HG03175 (cell line): Measurements from ENCODE around the gene RTL10.

ENCODE experiments used
- ATAC-seq: cut with Tn5 transposase; IDR thresholded peaks from one replicate; pipeline ENCODE4 v1.9.1; 2021; ENCODE audit warnings: mild to moderate bottlenecking, moderate library complexity; ENCODE audit not compliant: unreplicated experiment

The RTL10 gene

DNA sequence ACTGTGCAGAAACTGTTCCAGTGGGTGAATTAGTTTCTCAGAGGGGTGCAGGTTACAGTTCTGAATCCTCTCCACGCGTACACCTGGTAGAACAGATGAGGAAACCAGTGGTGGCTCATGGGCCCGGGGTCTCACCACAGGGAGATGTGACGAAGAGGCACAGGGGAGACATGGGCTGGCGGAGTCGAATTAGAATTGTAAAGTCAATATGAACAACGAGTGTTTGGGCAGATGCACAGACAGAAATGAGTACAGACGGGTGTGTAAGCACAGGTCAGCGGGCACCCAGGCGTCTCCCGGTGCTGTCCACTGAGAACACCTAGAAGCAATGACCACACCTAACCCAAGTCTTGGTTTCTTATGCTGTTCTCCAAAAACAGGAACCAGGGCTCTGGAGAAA lies 41.8 kb downstream of the RTL10 start:
- no peak for ATAC-seq

DNA sequence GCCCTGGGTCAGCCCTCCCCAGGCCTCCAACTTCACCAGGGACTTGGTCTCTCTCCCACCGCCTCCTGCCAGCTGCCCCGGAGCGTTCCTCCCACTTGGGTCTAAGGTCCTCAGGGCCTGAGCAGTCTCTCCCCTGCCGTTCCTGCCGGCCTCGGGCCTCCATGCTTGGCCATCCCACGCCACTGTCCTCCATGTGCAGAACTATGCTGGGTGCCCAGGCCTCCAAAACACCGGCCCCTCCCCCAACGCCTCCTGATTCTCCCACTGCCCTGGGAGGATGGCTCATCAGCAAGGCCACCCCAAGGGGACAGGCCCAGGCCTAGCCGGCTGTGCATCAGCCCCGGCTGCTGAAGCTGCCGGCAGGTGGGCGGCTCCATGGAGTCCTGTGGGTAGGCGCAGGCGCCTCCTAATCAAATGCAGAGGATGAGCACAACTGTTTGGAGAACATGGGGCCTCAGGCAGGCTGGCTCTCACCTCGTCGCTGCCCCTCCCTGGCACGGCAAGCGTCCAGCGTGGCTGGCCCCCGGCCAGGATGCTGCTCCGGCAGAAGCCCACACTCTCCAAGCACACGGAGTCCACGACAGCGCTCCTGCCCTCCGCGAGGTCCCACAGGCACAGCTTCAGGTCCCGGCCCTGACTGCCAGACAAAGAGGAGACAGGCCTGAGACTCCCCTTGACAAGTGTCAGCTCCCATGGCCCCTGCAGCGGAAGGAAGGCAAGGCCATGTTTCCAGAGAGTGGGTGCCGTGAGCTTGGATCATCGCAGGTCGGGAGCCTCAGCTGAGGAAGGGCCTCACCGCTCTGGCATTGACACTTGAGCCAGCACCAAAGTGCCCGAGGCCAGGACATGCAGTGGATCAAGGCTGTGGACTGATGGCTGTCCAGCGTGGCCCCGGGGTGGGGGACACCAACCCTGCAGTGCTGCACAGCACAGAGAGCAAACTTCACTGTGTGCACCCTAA lies 42.6 kb downstream of the RTL10 start:
- no peak for ATAC-seq

GRCh38 chr22:19811211-19811621 lies 43.5 kb downstream of the RTL10 start:
- no peak for ATAC-seq

DNA sequence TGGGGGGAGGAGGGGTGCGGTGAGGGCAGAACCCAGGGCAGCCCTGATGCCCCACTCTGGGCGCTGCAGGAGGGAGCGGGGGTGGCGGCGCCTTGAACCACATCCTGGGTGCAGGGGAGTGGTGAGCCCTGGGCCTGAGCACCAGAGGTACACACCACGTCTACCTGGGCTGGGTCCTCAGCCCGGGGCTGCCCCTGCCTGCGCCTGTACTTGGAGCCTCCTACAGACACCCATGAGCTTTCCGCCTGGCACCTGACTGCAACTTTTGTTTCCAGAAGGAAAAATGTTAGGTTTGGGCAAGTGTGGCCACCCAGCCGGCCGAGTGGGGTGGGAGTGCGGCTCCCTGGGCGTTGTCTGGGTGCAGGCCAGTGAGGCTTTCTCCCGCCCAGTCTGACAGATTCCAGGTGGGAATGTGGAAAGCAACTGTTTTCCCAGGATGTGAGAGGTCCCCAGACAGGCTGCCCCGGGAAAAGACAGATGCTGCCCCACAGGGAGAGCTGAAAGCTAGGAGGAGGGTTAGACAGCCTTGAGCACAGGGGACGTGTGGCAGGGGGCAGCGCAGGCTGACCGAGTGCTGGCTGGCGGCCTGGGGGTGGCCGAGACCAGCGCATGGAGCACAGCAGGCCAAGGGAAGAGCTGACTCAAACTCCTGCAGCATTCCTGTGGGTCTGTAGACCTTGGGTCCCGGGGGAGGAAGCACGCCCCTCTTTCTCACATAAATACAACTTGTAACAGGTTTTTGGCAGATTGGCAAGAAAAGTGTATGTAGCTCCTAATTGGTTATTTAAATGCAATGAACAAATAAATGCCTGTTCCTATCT lies 44.1 kb downstream of the RTL10 start:
- ATAC-seq: no peak

DNA sequence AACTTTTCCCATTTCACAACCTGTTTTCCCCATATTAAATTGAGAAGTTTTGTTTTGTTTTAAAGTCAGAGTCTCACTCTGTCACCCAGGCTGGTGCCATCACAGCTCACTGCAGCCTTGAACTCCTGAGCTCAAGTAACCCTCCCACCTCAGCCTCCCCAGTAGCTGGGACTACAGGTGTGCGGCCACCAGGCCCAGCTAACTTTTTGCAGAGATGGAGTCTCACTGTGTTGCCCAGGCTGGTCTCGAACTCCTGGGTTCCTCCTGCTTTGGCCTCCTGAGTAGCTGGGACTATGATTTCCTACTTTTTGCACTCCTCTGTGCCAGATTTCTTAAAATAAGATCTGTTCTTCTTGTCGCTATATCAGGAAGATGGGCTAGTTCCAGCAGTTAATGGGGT lies 44.9 kb downstream of the RTL10 start:
- ATAC-seq: no peak

DNA sequence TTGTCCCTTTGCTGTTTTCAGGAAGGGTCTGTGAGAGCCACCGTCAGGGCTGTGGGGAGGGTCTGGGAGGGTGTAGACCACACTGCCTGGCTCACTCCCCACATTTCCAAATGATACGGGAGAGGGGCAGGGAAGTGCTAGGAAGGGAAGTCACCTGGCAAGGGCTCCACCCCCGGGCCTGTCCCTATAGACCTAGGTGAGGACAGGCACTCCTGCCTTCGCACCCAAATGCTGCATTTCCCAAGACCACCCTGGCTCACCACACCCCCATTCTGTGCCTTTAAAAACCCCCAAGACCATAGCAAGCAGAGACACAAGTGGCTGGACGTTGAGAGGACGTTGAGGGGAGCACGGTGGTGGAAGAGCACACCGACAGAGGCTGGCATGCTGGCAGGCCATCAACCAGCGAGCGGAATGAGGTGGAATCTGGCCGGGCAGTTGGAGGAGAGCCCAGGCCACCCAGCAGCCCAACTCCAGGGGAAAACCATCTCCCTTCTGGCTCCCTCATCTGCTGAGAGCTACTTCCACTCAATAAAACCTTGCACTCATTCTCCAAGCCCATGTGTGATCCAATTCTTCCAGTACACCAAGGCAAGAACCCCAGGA lies 45.7 kb downstream of the RTL10 start:
- no peak for ATAC-seq

DNA sequence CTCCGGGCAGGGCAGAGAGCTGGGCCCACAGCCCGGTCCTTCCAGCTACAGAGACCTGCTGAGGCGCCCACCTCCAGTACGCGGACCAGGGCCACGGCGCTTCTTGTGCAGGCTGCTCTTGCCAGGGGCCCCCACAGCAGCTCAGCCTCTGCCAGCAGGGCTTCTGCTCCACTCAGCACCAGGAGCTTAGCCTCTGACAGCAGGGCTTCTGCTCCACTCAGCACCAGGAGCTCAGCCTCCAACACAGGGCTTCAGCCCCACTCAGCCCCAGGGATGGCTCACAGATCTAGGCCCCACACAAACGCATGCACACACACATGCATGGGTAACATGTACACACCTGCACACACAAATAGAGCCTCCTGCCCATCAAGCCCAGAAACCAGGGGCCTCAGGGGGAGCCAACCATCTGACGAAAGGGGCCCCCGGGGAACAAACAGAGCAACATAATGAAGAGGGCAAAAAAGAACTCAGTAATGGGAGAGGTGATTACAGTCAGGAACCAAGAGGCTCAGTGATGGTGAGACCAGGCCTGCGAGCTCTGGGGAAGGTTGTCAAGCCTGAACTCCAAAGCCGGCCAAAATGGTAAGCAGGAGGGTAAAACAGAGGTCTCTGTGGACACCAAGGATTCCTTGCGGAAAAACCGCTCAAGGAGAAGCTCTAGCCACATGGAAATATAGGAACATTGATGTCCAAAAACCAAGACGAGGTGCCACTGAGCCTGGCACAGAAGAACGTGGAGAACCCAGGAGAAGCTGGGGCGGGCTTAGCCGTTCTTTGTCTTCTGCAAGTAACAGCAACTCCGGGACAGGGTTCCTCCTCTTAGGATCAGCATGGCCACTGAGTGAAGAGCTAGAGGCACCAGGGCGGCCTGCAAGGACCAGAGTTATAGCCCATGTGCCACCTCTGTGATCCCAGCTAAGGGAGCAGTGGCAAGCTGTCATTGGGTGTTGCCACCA lies 46.5 kb downstream of the RTL10 start:
- no peak for ATAC-seq

DNA sequence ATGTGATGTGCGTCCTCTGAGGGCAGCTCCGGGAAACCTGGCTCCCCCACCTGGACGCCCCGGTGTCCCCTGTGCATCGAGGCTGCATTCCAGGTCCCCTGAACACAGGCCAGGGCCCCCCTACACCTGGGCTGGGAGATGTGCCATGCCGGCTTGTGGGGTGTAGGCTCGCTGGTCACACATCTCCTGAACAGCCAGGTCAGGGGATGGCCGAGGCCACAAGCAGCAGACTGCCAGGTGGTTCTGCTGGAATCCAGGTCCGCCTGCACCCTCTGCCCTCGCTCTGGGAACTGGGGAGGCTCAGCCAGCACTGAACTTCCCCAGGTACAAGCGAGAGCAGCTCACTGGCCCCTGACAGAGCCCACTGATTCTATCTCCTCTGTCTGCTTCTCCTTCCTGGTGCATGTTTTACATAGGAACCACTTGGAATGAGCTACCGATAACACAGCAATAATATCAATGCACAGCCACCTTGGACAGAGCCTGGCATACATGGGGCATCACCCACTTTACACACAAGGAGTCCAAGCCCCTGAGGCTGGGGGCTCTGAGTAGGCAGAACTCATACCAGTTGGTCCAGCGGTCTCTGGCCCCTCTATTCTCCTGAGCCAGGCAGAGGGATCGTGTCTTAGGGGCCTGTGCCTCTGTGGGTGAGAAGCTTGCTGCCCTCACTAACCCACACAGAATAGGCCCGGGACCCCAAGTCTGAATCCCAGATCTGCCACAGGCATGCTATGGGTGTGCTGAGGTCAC lies 47.3 kb downstream of the RTL10 start:
- ATAC-seq: no peak

GRCh38 chr22:19806213-19807160 lies 48.2 kb downstream of the RTL10 start:
- no peak for ATAC-seq

- no peak for ATAC-seq
These were observed 48.9 kb downstream of the RTL10 start for GRCh38 chr22:19805821-19806212.
